GM12872 (cell line): ENCODE results near the gene PRMT5.

Experiments used
- TF ChIP-seq, protein P1 (sequence below): IDR thresholded peaks from 3 replicates; pipeline ENCODE4 v1.5.1; 2011; ENCODE audit warnings: low read depth, mild to moderate bottlenecking, low read length, moderate library complexity; ENCODE audit not compliant: insufficient read depth

PRMT5 gene

DNA sequence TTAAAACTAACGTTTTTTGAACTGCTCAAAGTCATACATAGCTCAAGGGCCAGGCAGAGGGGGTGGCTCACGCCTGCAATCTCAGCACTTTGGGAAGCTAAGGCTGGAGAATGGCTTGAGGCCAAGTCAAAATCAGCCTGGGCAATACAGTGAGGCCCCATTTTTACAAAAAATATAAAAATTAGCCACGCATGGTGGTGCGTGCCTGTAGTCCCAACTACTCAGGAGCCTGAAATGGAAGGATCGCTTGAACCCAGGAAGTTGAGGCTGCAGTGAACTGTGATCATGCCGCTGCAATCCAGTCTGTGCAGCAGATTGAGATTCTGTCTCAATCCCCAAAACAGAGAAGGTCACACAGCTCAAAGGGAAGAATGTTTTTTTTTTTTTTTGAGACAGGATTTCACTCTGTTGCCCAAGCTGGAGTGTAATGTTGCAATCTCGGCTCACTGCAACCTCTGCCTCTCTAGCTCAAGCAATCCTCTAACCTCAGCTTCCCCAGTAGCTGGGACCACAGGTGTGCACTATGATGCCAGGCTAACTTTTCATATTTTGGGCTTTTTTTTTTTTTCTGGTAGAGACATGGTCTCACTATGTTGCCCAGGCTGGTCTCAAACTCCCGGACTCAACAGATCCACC lies 13.2 kb downstream of the PRMT5 start:
- TF ChIP-seq, protein P1, sequence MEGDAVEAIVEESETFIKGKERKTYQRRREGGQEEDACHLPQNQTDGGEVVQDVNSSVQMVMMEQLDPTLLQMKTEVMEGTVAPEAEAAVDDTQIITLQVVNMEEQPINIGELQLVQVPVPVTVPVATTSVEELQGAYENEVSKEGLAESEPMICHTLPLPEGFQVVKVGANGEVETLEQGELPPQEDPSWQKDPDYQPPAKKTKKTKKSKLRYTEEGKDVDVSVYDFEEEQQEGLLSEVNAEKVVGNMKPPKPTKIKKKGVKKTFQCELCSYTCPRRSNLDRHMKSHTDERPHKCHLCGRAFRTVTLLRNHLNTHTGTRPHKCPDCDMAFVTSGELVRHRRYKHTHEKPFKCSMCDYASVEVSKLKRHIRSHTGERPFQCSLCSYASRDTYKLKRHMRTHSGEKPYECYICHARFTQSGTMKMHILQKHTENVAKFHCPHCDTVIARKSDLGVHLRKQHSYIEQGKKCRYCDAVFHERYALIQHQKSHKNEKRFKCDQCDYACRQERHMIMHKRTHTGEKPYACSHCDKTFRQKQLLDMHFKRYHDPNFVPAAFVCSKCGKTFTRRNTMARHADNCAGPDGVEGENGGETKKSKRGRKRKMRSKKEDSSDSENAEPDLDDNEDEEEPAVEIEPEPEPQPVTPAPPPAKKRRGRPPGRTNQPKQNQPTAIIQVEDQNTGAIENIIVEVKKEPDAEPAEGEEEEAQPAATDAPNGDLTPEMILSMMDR, result no peak

DNA sequence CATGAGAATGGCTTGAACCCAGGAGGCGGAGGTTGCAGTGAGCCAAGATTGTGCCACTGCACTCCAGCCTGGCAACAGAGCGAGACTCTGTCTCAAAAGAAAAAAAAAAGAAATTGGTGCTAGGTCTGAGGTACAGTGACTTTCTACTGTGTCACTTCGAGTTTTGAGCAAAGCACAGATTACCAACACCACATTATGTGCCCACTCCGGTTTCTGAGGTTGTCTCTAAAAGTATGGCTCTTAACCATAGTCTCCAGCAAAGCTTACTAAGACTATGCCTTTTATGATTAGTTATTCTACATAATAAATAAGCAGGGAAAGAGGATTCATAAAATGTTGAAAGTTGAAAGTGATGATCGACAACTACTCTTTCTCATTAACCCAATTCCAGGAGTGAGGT lies 18.3 kb downstream of the PRMT5 start:
- TF ChIP-seq, protein P1, result no peak

DNA sequence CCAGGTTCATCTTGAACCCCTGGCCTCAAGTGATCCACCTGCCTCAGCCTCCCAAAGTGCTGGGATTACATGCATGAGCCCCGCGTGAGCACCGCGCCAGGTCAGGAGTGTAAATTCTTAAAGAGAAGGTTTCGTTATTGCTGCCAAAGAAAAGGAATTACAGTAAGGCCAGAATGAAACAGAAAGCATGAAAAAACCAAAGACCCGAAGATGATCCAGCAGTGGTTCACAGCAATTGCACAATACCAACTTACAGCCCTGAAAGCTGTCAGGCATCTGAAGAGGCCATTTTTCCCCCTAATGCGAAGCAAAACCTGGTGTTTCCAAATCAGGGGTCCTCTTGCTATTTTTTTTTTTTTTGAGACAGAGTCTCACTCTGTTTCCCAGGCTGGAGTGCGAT lies 20.6 kb downstream of the PRMT5 start:
- TF ChIP-seq, protein P1, result no peak

DNA sequence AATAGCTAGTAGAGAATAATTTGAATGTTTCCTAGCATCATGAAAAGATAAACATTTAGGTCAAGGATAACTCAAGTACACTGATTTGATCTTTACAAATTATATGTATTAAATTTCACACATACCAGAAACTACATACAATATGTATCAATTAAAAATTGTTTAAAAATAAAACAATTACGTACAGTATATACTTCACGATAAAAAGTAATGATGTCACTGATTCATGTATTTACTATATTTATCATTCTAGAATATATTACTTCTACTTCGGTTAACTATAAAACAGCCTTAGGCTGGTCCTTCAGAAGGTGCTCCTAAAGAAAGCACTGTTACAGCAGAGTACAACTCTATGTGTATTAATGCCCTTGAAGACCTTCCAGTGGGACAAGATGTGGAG lies 21.7 kb downstream of the PRMT5 start:
- TF ChIP-seq, protein P1, result no peak

DNA sequence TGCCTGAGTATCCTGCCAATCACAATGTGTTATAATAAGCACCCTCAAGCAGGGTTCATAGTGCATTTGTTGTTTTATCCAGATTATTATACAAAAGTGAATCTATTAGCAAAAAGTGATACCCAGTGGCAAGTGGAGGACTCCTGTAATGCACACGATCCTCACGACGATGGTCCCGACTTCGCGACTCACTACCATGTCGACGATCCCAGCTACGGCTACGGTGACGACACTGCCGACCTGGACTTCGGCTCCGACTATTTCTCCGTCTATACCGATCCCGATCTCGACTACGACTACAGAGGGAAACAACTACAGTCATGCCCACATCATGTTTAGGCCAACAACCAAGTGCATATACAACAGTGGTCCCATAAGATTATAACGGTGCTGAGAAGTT lies 23.1 kb downstream of the PRMT5 start:
- TF ChIP-seq, protein P1, result no peak

DNA sequence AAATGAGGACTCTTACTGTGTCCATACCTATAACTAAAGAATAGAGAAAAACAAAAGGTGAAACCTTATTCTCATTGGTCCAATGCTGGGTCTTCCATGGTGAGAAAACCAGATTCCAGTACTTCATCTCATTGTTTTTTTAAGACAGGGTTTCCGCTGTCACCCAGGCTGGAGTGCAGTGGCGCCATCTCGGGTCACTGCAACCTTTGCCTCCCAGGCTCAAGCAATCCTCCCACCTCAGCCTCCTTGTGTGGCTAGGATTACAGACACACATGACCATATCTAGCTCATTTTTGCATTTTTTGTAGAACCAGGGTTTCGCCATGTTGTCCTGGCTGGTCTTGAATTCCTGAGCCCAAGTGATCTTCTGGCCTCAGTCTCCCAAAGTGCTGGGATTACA lies 23.5 kb downstream of the PRMT5 start:
- TF ChIP-seq, protein P1, result no peak

DNA sequence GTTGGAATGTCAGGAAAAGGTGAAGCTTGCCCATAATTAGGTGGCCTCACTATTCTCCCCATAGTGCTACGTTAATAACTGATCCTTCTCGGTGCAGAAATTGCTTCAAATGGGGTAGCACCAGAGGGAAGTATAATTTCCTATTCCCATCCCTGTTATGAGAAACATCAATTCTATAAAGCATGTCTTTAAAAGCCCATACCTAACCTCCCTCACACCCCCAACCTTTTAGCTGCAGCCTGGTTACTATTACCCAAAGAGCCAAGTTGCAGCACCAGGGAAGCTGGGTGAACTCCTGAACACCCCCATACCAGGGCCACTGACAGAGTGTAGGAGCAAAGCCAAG lies 25.5 kb downstream of the PRMT5 start:
- TF ChIP-seq, protein P1, result no peak

DNA sequence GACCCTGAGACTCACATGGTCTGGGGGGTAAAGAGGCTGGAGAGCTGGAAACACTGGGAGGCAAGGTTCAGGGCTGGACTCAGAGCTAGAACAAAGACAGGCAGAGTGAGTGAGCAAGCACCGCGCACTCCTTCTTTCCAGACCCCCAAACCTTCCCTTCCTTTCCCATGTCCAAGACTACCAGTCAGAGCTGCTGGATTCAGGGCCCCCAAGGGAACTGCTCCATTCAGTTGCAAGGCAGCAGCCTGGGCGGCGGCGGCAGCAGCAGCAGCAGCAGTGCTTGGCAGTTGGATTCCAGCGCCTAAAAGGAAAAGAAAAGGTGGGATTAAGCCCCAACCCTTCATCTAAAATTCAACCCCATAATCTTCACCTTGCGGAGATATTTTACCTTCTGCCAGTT lies 27.4 kb downstream of the PRMT5 start:
- TF ChIP-seq, protein P1, result no peak
